NT2/D1 (cell line): ENCODE measurements around the gene SDK1.

Source experiments
- SUZ12 ChIP-seq: IDR thresholded peaks from 2 replicates; pipeline ENCODE4 v1.6.1; 2011; ENCODE audit not compliant: insufficient read length, insufficient read depth; ENCODE audit errors: extremely low read depth
- ZNF274 ChIP-seq: IDR thresholded peaks from 2 replicates; pipeline ENCODE4 v1.6.1; 2011; ENCODE audit warnings: mild to moderate bottlenecking, low read depth, low read length

GRCh38 chr7:3426064-3426463 lies 125.0 kb downstream of the SDK1 start:
- no peak for TF ChIP-seq ZNF274
- TF ChIP-seq SUZ12: no peak
